ENCODE data around the gene GRID1. TPM values are rescaled to one million over a fixed set of nuclear protein-coding genes. Genes with fewer than 3 reads are reported as not detected.

GRID1 gene
- total RNA-seq, 1 donor from 2014 or later = 7.1 TPM

GRCh38 chr10:86308056-86308455 is 58.5 kb downstream of the GRID1 start:
- H3K27ac ChIP-seq = no peak overlapping the region
- no peaks in the 10 kb centered on the region for H3K9me3 ChIP-seq
- no peaks in the 10 kb centered on the region for H3K27me3 ChIP-seq
- no peak for TF ChIP-seq POLR2A (IDR thresholded peaks at IDR 0.05)
- no peak for TF ChIP-seq POLR2AphosphoS5 (IDR thresholded peaks at IDR 0.05; ENCODE audit: insufficient read depth in 1 of 2, low read depth in 1 of 2)
- no peak for TF ChIP-seq CTCF (IDR thresholded peaks at IDR 0.05)
- H3K4me1 ChIP-seq = no peaks in the 10 kb centered on the region
- no peak for DNase-seq (ENCODE audit: extremely low spot score in 2 of 2)
- intact Hi-C loops (cut with DNase I) = no loop called here
- H3K4me3 ChIP-seq = no peak overlapping the region
- H3K36me3 ChIP-seq = no peaks in the 10 kb centered on the region

- no peak for TF ChIP-seq POLR2A (IDR thresholded peaks at IDR 0.05)
- no peak for TF ChIP-seq CTCF (IDR thresholded peaks at IDR 0.05)
- no peak for TF ChIP-seq POLR2AphosphoS5 (IDR thresholded peaks at IDR 0.05; ENCODE audit: insufficient read depth in 1 of 2, low read depth in 1 of 2)
- no peak for DNase-seq (ENCODE audit: extremely low spot score in 2 of 2)
- intact Hi-C loops (cut with DNase I) = no loop called here
- Histone ChIP-seq H3K27ac (no peak overlapping the region), H3K36me3 (no peaks in the 10 kb centered on the region), H3K4me1 (no peaks in the 10 kb centered on the region), H3K4me3 (no peak overlapping the region), H3K27me3 (no peaks in the 10 kb centered on the region), H3K9me3 (no peaks in the 10 kb centered on the region)
Observed at GRCh38 chr10:86306628-86307278, 59.8 kb downstream of the GRID1 start.

- Histone ChIP-seq H3K27ac (no peak overlapping the region), H3K4me3 (no peak overlapping the region), H3K9me3 (no peaks in the 10 kb centered on the region), H3K36me3 (no peaks in the 10 kb centered on the region), H3K4me1 (no peaks in the 10 kb centered on the region), H3K27me3 (no peaks in the 10 kb centered on the region)
- TF ChIP-seq POLR2A (IDR thresholded peaks at IDR 0.05) (no peak), POLR2AphosphoS5 (IDR thresholded peaks at IDR 0.05; ENCODE audit: insufficient read depth in 1 of 2, low read depth in 1 of 2) (no peak), CTCF (IDR thresholded peaks at IDR 0.05) (no peak)
- intact Hi-C loops (cut with DNase I) = no loop called here
- DNase-seq (ENCODE audit: extremely low spot score in 2 of 2) = no peak
Observed at GRCh38 chr10:86305521-86305920, 61.1 kb downstream of the GRID1 start.

- no peak overlapping the region for H3K27ac ChIP-seq
Observed at GRCh38 chr10:86304436-86304835, 62.2 kb downstream of the GRID1 start.

More at GRCh38 chr10:86304436-86304835, 62.2 kb downstream of the GRID1 start:
- TF ChIP-seq POLR2A (IDR thresholded peaks at IDR 0.05) (no peak), CTCF (IDR thresholded peaks at IDR 0.05) (no peak), POLR2AphosphoS5 (IDR thresholded peaks at IDR 0.05; ENCODE audit: insufficient read depth in 1 of 2, low read depth in 1 of 2) (no peak)
- intact Hi-C loops (cut with DNase I) = no loop called here
- DNase-seq (ENCODE audit: extremely low spot score in 2 of 2) = no peak
- H3K4me3 ChIP-seq = no peak overlapping the region
- H3K36me3 ChIP-seq = no peaks in the 10 kb centered on the region
- H3K9me3 ChIP-seq = no peaks in the 10 kb centered on the region
- no peaks in the 10 kb centered on the region for H3K27me3 ChIP-seq
- no peaks in the 10 kb centered on the region for H3K4me1 ChIP-seq
